ENCODE measurements around the gene RBM39.
"Not testable (repeated sequence)": the region's sequence is repeated elsewhere in the genome, so short reads cannot be mapped to it uniquely, and the experiment has no call there.

RBM39 gene

DNA sequence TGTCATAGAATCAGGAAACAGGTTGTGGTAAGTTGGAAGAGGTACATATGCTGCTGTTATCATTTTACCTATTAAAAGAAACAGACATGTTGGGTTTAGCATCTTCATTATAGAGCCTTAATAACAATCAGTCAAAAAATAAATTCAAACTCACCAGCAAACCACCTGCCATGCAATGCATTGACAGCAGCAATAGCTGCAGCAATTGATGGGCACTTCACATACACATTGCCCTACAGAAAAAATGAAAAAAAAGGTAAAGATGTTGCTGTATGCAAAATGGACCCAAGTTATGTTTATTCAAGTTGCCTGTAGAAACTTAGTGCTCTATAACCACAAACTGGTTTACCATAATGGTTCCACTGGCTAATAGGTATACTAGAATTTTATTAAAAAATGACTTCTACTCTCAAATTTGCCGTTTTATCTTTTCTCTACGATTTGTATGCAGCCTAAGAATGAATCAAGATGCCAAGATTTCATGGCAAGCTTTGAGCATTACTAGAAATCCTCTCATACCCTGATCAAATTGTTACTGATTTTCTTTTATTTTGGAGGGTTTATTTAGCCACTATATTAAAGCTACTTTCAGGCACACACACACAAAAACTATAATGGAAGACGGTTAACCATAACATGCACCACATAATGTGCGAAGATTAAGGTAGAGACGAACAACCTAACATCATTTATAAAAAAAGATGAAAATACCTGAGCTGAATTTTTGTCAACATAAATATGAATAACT is 37.4 kb downstream of the RBM39 start:
- no peak for DNase-seq

DNA sequence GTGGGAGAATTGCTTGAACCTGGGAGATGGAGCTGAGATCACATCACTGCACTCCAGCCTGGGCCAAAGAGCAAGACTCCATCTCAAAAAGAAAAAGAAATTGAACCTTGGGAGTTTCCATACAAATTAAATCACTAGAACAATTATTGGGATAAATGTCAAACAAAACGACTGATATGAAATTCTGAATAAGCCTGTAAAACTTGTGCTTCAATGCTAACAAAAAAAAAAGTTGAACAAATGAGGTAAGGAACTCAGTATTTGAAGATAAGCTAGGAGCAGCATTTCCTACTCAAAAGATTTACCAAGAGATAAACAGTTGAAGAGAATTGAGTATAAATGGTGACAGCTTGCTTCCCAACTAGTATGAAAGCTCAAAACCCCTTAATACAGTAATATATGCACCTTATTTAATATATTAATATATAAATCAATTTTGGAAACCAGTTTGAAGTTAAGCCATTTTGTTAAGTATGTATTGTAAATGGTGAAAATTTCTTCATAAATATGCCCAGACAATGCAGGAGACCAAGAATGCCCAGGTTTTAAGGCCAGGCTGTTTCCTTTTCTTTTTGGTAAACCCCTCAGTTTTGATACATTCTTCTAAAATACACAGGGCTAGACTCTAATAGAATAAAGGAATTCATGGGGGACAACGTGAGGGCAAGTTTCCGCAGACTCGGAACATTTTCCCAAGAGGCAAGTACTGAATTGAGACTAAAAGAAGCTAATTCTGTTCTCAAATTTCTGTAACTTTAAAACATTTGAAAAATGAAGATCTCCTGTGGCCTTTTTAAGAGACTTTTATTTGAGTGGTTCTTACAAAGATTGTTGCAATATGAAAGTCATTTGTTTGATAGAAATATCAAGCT is 39.0 kb downstream of the RBM39 start:
- no peak for DNase-seq

DNA sequence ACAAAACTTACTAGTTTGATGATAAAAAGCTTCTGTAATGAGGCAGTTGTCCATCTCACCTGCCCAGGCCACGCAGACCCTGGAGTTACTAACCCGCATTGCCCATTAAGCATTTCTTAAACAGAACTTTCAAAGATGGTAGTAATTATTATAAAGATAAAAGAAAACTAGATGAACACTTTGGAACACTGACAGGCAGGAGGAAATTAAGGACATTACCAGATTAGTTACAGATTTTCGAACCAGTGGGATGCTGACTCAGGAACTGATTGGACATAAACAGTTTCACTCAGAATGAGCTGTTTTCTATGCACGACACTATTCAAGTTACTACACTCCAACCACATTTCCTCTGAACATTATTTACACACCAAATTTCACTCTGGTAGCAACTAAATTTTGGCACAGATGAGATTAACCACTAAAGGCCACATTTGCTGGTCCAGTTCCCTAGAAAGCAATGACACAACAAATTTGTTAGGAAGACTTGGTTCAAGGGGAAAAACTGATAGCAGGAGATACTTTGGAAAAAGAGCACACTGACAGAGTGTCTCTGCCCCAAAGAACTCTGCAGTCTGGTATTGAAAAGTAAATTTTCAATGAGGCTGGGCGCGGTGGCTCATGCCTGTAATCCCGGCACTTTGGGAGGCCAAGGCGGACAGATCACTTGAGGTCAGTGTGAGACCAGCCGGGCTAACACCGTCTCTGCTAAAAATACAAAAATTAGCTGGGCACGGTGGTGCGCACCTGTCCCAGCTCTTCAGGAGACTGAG is 39.8 kb downstream of the RBM39 start:
- DNase-seq, result no peak

DNA sequence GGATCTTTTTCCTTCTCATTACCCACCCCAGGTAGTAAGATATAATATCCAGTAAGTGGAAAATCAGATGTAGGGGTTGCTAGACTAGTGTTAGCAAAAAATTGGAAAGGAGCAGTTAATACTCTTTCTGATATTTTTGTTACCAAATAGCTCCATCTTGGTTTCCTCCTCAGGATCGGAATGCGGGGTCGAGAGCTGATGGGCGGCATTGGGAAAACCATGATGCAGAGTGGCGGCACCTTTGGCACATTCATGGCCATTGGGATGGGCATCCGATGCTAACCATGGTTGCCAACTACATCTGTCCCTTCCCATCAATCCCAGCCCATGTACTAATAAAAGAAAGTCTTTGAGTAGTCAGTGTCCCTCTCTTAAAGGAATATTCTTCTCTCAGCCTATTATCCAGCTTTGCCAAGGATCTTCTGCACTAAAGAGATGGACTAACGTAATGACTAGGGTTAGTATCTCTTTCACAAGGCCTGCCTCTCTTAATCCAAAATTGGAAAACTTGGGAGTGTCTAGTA is 41.4 kb downstream of the RBM39 start:
- DNase-seq, result no peak

DNA sequence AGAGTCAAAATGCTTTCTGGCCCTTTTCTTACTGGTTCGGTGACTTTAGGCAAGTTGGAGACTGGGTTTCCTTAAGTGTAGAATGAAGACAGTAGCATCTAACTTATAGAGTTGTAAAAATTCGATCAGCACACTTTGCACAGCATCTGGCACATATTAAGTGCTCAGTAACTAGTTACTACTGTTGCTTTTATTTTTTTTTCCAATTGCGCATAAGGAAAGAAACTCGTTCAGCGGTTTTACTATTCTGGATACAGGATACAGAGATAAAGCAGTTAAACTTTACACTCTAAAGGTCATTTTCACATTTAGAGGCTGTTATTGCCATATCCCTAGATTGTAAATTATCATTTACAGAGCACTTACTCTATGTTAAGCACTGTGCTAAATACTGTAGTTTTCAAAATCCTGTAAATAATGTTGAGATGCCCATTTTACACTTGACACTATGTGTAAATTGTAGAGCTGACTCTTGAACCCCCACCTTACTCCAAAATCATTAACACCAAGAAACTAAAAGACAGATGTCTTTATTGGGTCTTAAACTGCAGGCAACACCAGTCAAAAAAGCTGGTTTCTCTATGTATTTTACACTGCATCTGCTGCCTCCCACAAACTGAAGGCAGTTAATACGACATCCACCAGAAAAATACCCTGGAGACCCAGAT is 42.0 kb downstream of the RBM39 start:
- no peak for DNase-seq

DNA sequence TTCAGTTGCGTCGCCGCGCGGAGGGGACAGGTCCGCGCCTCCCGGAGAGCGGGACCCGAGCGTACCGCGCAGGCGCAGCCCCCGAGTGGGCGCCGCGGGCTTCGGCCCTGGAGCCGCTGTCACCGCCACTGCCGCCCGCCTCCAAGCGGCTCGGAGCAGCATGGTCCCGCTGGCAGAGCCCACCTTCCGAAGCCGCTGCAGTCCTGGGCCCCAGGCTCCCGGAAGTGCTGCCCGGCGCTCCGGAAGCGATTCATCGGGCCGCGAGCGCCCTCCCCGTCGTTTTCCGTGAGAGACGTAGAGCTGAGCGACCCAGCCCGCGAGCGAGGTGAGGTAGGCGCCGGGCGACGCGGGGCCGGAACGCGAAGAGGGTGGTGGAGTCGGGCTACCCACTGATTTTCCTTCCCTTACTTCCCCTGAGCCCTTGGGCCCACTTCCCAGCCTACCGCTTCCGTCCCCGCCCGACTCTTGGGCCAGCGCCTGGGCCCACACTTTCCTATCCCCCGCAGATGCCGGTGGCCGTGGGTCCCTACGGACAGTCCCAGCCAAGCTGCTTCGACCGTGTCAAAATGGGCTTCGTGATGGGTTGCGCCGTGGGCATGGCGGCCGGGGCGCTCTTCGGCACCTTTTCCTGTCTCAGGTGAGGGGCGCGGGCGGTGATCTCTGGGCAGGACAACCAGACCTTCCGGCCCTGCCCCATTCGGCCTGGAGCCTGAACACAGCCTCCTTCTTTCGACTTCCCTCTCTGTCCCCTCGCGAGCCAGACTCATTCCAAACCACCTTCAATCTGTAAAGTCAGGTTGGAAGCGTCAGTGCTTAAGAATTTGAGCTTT is 42.7 kb downstream of the RBM39 start, which contains the start of the genes NFS1 and ROMO1:
TSS of gene NFS1 (minus strand) at position 226 of the 830 bp plus-strand sequence. CDS start at position 162, 64 bp downstream.
TSS of gene ROMO1 (plus strand) at position 279 of the 830 bp plus-strand sequence. CDS start at position 507, 228 bp downstream.
- peak; percentile 89 for DNase-seq

DNA sequence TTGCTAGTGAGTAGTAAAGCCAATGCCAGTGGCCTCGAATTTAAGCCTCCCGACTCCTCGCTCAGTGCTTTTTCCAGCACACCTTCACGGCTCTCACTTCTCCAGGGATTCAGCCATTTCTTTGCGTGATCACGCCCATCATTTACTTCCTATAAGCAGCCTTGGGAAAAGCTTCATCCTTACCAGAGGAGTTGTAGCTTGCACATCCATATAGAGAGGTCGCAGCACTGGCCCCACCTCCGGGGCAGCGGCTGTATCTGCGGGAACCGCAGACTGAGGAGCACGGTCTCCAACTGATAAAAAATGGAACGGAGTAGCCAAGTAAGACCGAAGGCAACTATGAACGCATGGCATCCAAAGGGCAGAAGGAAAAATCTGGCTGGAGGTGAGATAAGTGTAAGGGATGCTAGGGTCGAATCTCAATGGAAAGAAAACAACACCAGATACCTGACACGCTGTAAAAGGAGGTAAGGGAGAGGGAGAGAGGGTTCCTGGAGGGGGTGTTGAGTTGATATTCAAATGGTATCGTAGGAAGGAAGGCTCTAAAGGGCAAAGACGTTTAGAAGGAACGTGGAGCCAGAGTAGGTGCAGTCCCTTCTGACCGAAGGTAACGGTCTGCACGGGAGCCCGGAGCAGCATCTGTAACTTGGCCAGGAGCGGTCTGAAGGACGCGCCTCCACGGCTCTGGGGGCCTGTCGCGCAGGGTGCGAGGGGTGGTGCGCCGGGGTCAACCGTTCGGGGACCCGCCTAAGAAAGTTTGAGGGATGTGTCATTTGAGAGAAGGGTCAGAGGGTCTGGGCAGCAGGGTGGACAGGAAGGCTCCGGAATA is 43.5 kb downstream of the RBM39 start:
- no peak for DNase-seq

DNA sequence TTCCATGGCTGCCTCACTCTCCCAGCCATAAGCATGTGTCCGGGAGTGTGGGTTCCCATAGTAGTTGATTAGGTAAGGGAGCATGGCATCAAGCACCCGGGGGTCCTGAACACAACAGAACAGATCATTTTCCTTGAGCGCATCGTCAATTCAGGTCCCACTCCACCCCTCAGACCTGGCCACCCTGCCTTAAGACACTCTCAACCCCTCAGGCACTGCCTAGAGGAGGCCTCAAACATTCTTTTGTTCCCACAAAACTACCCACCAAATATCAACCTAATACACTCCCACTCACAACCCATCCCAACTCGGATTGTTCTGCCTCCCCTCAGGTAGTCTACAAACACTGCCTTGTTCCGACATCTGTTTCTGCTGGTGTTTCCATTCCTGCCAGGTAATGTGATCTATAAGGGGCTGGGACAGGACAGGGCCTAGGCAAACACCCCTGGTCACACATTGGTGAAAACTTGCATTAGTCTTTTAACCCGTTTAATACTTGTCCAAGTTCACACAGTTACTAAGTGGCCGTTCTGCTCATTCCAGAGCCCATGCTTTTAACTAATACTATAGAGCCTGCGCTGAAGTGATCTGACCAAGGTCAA is 44.3 kb downstream of the RBM39 start:
- no peak for DNase-seq

DNA sequence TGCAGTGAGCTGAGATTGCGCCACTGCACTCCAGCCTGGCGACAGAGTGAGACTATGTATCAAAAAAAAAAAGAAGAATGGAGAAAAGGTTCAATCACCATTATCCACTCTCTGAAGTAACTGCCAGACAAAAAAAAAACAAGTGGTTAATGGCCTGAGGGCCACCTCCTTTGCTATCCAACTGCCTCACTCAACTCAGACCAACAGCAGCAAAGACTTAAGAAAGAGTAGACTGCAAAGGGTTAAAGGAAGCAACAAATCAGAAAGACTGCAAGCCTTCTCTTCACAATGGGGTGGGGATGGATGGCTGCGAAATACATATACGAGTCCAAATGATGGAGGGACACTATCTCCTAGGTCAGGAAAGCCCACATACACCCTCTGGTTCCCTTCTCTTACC is 46.1 kb downstream of the RBM39 start:
- no peak for DNase-seq

DNA sequence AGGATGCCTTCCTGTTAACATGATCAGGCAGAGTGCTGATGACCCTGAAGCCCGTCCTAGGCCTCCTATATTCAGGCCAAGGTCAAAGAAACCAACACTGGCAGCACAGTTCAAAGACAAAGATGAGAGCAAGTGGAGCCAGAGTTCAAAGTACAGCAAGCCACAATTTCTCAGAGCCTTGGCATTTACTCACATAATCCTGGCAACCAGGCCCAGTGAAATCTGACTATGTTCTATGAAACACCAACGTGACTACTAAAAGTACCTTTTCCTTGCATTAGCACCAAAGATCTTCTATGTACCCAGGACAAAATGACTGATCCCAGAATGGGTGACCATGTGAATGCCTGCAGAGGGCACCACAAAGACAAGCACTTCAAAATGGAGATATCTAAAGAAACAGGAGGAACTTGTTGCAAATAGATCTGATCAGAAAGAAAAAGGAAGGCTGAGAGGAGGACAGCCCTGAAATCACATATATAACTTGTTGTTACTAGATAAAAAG is 46.8 kb downstream of the RBM39 start:
- DNase-seq, result no peak

DNA sequence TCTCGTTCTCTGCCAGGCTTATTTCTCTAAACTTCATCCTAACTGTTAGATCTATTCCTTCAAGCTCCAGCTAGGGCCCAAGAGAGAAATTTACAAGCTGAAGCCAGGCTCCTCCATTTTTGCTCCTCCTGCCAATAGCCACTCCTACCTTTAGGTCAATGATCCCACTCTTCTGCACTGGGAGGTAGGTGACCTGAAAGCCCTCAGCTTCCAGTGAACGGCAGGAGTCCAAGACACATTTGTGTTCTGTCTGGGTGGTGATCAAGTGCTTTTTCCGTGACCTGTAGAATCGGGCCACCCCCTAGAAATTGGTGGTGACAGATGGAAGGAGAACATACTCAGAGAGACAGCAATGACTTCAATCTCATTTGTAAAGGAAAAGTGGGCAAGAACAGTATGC is 51.8 kb downstream of the RBM39 start:
- DNase-seq, result no peak

DNA sequence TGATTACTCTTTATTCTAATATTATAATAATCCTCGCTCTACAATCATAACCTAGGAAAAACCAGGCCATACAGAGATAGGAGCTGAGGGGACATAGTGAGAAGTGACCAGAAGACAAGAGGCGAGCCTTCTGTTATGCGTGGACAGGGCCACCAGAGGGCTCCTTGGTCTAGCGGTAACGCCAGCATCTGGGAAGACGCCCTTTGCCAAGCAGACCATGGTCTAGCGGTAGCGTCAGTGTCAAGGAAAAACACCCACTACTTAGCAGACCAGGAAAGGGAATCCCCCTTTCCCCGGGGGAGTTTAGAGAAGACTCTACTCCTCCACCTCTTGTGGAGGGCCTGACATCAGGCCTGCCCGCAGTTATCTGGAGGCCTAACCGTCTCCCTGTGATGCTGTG is 55.2 kb downstream of the RBM39 start:
- DNase-seq, result not testable (repeated sequence)

DNA sequence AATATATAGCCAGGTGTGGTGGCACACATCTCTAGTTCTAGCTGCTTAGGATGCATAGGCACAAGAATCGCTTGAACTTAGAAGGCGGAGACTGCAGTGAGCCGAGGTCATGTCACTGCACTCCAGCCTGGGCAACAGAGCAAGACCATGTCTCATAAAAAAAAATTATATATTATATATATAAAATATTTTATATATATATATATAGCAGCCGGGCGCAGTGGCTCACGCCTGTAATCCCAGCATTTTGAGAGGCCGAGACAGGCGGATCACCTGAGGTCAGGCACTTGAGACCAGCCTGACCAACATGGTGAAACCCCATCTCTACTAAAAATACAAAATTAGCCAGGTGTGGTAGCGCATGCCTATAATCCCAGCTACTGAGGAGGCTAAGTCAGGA is 56.7 kb downstream of the RBM39 start:
- not testable (repeated sequence) for DNase-seq

DNA sequence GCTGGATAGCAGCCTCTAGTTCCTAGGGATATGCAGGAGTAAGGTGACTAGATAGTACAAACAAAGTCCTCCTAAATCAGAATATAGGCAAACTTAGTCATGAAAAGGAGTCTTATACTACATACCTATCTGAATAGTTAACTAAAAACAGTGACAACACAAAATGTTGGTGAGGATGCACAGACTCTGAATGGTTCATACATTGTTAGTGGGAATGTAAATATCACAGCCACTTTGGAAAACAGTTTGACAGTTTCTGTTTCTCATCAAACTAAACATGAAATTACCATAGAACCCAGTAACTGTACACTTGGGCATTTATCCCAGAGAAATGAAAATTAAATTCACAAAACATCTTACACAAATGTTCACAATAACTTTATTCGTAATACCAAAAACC is 60.1 kb downstream of the RBM39 start:
- no peak for DNase-seq

DNA sequence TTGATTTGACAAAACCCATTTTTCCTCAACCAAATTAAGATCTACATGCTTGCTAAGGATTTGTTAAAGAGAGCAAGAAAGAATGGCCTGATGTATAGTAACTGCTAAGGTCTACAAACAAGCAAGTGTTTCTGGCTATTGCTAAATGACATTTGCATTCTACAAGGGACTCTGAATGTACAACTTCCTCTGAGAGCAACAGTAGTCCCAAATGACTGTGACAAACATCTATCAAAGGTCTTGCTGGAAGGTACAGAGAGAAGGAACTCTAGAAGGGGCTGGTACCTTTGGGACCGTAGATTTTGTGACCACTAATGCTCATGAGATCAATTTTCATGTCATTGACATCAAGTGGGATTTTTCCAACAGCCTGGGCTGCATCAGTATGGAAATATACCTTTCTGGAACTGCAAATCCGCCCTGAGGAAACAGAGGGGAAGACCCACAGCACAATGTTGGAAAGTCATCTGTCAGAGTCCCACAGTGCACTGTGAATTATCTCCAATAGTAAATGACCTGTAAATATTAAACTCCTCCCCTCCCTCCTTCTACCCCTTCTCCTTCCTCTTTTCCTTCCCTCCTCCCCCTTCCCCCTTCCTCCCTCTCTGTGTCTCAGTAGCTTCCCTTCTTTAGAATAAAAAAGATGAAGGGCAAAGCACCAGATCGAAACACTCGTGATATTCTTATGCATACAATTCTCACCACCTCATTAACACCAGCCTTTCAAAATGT is 61.4 kb downstream of the RBM39 start:
- no peak for DNase-seq

DNA sequence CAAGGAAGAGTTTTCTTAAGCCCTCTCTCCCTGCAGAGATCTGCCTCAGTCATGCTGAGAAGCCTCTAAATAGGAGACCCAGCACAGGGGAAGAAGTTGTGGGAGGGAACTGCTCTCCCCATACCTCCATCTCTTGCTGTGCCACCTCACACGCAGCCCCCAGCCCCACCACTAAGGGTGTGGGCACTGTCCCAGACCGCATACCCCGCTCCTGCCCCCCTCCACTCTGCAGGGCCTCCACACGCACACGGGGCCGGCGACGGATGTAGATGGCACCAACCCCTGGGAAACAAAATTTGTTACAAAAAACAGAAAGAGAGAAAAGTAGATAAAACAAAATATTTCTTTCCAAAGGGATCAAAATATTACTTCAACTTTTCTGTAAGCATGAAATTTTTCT is 67.1 kb downstream of the RBM39 start:
- DNase-seq, result no peak

DNA sequence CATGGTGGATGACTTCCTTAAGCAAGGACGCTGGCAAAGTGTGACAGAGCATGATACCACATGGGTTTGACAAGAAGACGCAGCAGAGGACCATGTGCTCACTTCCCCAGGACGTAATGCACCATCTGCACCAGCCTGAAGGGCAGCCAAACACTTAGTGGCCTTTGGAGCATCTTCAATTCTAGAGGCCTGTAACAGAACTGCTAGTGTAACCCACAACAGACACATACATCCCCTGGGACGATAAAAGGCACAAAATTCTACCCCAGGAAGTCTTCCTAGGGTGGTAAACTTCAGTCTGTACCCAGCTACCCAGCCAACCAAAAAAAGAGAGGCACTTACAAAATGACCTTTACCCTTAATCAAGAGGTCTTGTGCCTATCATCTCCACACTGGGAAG is 68.2 kb downstream of the RBM39 start:
- no peak for DNase-seq

DNA sequence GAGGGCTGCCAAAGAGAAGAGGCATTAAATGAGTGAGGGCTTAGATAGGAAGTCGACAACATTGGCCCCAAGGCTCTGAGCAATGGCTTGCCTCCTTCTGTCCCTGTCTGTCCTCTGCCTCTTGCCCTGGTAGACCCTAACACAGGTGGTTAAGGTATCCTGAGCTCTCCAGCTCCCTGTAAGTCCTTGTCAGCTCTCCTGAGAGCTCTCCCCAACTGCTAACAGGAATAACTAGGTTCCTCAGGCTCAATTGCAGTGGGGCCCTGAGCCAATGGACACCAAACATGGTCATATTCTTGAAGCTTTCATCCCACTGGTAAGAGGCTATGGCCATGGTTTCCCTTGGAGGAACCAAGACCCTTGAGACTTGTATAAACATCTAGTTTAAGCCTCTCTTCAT is 72.4 kb downstream of the RBM39 start:
- no peak for DNase-seq

DNA sequence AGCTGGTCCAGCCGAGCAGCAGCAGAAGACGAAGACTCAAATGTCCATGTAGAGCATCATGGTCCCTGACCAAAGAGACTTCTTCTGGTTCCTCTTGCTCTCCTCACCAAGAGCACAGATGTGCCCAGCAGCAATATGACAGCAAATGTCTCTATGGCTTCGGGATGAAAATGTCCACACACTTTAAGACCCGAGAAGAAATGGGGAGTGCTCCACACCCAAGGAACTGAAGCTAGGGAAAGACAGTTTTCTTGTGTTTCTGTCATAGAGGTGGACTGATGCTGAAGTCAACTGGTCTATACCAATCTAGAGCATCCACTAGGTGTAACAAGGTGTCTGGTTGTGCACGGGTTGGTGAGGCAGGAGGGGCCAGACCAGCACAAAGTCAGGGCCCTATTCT is 72.8 kb downstream of the RBM39 start:
- no peak for DNase-seq
